NCI-H226 (cell line): ENCODE results near the gene XXYLT1.
"Not testable (repeated sequence)": the region's sequence is repeated elsewhere in the genome, so short reads cannot be mapped to it uniquely, and the experiment has no call there.

Experiments used
- DNase-seq: peaks from one replicate; pipeline ENCODE4 v3.0.0-alpha.2; 2015

Gene XXYLT1

GRCh38 chr3:195224980-195225580, 45.9 kb downstream of the XXYLT1 start:
- DNase-seq, result no peak

- DNase-seq, result no peak
Observed at GRCh38 chr3:195224156-195224979, 46.6 kb downstream of the XXYLT1 start.

GRCh38 chr3:195221876-195222617, 48.9 kb downstream of the XXYLT1 start:
- no peak for DNase-seq

GRCh38 chr3:195221015-195221853, 49.7 kb downstream of the XXYLT1 start:
- DNase-seq, result no peak

GRCh38 chr3:195219351-195220230, 51.4 kb downstream of the XXYLT1 start:
- DNase-seq, result no peak

- not testable (repeated sequence) for DNase-seq
Observed at GRCh38 chr3:195218331-195218730, 52.6 kb downstream of the XXYLT1 start.

- not testable (repeated sequence) for DNase-seq
Observed at GRCh38 chr3:195215576-195215975, 55.4 kb downstream of the XXYLT1 start.

- DNase-seq, result no peak
Observed at GRCh38 chr3:195214381-195214780, 56.6 kb downstream of the XXYLT1 start.

GRCh38 chr3:195213639-195214315, 57.2 kb downstream of the XXYLT1 start:
- no peak for DNase-seq

GRCh38 chr3:195212749-195213375, 58.1 kb downstream of the XXYLT1 start:
- DNase-seq, result no peak

GRCh38 chr3:195212033-195212748, 58.8 kb downstream of the XXYLT1 start:
- no peak for DNase-seq

- DNase-seq, result no peak
Observed at GRCh38 chr3:195210266-195210973, 60.5 kb downstream of the XXYLT1 start.

- no peak for DNase-seq
Observed at GRCh38 chr3:195209847-195210265, 61.1 kb downstream of the XXYLT1 start.

- DNase-seq, result no peak
Observed at GRCh38 chr3:195209083-195209846, 61.7 kb downstream of the XXYLT1 start.

- no peak for DNase-seq
Observed at GRCh38 chr3:195208631-195209030, 62.3 kb downstream of the XXYLT1 start.

GRCh38 chr3:195208183-195208582, 62.8 kb downstream of the XXYLT1 start:
- no peak for DNase-seq

GRCh38 chr3:195207731-195208130, 63.2 kb downstream of the XXYLT1 start:
- no peak for DNase-seq

- DNase-seq, result no peak
Observed at GRCh38 chr3:195207056-195207455, 63.9 kb downstream of the XXYLT1 start.
